ENCODE measurements around the gene ZNF276.
"Not testable (repeated sequence)": the region's sequence is repeated elsewhere in the genome, so short reads cannot be mapped to it uniquely, and the experiment has no call there.

ZNF276 gene

DNA sequence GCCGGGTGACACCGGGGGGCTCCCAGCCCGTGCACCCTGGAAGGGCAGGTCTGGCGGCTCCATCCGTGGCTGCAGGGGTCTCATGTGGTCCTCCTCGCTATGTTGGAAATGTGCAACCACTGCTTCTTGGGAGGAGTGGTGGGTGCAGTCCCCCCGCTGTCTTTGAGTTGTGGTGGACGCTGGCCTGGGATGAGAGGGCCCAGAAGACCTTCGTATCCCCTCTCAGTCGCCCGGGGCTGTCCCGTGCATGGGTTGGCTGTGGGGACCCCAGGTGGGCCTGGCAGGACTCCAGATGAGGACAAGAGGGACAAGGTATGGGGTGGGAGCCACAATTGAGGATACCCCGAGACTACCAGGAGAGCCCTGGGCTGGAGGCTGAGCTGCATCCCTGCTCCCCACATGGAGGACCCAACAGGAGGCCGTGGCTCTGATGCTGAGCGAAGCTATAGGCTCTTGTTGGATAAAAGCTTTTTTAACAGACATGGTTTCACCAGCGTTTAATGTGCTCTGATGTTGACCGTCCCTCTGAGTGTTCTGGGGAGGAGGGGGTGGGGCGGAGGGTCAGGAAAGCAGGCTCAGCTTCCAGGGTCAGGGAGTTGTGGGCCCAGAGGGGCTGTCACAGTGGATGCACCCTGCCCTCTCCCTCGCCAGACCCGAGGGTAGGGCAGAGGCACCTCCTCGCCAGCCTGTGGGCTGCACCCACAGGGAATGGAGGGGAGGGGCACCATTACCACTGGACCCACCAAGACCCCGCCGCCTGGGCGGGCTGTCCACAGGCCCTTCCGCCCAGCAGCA lies 25.3 kb upstream of the ZNF276 start:
- no peak for DNase-seq (ENCODE audit: low read depth)

DNA sequence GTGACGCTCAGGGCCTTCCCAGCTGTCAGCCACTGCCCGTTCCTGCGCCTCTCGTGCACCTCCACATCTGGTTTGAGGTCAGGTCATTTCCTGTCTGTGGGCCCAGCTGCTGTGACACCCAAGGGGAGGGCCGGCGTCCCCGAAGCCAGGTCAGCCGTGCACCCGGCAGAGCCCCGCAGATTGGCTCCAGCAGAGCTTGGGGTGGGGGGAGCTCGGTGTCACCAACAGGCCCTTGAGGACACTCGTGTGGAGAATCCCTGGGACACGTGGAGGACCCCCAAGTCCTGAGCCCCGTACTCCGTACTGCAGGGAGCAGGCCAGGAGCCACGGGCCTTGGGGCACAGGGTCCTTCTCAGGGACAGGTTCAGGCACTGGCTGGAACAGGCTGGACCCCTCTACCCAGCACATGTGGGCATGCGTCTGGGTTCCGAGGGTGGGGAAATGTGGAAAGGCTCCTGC lies 24.6 kb upstream of the ZNF276 start:
- no peak for DNase-seq (ENCODE audit: low read depth)

DNA sequence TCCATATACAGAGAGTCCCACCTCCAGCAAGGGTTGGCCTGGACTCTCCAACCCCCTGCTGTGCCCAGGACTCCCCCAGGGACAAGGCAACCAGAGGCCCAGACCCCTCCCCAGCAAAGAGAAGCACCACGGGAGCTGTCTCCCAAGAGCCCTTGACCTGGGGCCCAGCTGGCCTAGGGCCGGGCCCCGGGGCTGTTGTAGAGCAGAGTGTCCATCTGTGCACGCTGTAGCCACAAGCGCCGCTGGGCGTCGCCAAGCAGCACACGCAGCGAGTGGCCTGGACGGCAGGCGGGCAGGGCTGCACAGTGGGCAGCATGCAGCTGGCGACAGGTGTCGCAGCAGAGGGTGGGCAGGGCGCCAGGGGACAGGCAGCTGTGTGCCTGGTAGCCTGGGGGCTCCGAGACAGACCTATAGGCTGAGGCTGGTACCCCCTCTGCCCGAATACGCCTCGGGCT lies 24.1 kb upstream of the ZNF276 start:
- no peak for DNase-seq (ENCODE audit: low read depth)

DNA sequence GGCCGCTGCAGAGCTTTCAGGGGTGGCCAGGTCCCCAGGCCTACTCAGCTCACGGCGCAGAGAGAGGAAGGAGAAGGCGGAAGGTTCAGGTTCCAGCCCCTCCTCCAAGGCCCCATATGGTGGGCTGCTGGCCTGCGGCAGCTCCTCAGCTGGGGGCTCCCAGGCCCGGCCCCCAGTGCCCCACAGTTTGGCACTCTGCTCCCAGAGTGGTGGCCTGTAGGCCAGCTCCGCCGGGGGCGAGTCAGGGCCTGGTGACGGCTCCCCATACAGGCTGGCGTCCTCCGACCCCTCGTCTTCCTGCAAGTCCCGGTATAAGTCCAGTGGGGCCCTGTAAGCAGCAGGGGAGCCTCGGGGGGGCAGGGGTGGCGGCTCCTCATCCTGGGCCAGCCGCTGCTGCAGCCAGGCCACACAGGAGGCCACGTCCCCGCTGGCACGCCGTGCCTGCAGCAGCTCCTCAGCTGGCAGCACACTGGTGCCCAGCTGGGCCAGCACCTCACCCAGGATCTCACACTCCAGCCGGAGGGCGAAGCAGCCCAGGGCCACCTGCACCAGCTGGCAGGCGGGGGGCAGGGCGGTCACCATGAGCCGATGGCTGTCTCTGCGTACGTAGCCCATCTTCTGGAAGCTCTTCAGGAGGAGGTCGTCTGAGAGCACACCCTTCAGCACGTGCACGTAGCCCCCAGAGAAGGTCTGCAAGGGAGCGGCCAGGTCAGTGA lies 23.6 kb upstream of the ZNF276 start:
- DNase-seq (ENCODE audit: low read depth): no peak

DNA sequence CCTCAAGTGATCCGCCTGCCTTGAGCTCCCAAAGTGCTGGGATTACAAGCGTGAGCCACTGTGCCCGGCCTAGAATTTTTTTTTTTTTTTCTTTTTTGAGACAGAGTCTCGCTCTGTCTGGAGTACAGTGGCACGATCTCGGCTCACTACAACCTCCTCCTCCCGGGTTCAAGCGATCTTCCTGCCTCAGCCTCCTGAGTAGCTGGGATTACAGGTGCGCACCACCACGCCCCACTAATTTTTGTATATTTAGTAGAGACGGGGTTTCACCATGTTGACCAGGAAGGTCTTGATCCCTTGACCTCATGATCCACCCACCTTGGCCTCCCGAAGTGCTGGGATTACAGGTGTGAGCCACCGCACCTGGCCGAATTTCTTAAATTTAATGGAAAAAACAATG lies 22.6 kb upstream of the ZNF276 start:
- DNase-seq (ENCODE audit: low read depth): not testable (repeated sequence)

DNA sequence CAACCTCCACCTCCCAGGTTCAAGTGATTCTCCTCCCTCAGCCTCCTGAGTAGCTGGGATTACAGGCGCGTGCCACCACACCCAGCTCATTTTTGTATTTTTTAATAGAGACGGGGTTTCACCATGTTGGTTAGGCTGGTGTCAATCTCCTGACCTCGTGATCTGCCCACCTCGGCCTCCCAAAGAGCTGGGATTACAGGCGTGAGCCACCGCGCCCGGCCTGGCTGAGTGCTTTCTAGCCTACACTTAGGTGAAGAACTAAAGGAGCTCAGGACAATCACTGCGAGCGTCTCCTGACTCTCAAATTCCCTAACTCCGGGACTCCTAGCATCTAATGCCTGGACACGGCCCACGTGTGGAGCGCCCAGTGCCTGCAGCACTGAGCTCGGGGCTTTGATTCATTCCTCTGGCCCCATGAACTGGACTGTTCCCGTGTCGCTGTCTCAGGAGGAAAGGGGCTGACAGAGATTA lies 21.7 kb upstream of the ZNF276 start:
- DNase-seq (ENCODE audit: low read depth): not testable (repeated sequence)

DNA sequence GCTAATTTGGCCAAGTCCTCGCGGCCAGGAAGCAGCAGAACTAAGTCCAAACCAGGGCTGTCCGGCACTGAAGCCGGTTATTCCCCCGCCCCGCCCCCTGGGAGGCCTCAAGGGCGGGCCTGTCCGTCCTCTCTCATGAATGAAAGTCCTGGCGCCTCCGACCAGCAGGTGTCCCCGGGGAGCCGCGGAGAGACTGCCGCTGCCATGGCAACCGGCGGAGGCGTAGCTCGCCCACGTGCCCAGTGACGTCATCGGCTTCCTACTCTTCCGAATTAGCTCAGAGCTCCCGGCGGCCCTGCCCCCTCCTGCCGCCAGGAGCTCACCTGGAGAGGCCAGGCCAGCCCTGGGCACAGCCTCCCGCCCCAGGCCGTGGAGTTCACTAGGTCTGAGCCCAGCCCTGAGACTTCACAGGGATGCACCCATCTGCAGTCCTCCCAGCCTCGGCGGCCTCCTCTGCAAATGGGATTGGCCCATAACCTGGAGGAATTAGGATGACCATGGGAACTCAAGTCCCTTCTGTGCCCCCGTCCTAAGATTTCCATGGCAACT lies 21.2 kb upstream of the ZNF276 start:
- DNase-seq (ENCODE audit: low read depth): peak; percentile 93

DNA sequence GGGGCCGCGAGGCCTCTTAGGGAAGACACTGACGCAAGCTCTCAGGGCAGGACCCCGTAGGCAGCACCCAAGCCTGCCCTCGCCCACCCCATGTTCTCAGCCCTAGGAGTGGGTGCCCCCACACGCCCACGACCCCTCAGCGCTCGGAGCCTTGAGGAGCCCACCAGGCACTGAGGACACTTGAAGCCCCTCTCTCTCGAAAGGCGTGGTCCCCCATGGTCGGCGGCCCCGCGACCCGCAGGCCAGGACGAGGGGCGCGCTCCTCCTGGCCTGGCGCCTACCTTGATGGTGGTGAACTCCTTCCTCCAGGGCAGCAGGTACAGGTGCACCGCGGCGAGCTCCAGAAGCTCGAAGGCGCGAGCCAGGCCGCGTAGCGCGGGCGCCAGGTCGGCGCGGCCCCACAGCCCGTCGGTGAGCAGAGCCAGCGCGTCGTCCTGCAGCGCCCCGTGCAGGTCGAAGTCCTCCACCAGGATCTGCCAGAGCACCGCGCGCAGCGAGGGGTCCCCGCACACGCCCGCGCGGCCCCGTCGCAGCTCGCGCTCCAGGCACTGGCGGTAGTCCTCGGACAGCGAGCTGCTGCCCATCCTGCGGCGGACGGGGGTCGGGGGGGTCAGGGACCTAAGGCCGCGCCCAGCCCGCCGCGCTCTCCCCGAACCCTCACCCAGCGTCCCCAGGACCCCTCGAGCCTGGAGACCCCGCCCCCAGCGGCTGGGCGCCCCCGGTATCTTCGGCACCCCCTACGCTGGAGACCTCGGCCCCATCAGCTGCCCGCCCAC lies 20.5 kb upstream of the ZNF276 start:
- DNase-seq (ENCODE audit: low read depth): no peak

DNA sequence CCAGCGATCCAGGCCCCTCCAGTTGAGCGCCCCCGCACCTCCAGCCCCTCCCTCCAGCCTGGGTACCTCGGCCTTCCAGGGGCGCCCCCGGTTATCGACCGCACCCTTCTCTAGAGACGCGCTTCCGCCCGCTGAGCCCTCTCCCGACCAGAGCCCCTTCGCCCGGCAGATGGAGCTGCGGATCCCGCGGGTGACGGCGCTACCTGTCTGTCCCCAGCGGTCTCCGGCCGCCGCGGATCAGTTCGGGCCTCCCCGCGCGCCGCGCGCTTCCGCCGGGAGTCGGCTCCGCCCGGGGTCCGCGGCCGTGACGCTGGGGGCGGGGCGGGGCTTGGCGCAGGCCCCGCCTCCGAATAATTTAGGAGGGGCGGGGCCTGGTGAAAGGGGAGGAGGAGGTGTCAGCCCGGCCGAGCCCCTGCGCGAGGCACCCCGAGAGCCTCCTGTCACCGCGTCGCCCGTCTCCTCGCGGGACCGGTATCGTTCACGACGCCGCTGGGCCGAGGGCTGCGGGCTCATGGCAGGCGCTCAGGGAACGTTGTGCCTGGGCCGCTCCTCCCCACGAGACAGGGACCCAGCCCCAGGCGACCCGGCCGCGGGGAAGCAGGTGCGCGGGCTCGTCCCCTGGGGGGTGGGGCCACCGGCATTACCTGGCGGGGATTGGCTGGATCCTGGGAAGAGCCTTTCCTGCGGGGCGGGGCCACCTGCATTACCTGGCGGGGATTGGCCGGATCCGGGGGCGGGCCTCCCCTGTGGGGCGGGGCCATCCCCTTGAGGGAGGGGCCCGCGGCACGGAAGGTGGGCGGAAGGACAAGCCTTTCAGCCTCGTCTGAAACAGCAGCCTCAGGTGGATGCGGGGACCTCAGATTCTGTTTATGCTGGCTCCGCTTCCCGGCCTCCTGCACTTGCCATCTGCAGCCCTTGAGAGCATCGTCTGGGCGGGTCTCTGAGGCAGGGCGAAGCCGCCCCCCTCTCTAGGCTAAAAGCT lies 19.6 kb upstream of the ZNF276 start, which contains the start of gene SPATA2L:
Gene SPATA2L (minus strand): TSS at position 281 of the 982 bp plus-strand sequence. CDS start 473 bp downstream, outside the sequence.
- DNase-seq (ENCODE audit: low read depth): peak; percentile 94

DNA sequence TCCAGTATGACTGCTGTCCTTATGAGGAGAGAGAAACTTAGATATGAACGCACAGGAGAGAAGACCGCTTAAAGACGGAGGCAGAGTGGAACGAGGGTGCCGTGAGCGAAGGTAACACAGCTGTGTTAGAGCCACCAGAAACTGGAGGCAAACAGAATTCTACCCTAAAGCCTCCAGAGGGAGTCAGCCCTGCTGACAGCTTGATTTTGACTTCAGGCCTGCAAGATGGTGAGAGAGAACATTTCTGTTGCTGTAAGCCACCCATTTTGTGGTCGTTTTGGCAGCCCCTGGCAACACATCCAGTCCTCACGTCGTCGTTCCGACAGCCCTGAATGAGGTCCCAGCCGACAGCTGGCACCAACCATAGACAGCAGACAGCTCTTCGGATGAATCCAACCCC lies 17.1 kb upstream of the ZNF276 start:
- no peak for DNase-seq (ENCODE audit: low read depth)

DNA sequence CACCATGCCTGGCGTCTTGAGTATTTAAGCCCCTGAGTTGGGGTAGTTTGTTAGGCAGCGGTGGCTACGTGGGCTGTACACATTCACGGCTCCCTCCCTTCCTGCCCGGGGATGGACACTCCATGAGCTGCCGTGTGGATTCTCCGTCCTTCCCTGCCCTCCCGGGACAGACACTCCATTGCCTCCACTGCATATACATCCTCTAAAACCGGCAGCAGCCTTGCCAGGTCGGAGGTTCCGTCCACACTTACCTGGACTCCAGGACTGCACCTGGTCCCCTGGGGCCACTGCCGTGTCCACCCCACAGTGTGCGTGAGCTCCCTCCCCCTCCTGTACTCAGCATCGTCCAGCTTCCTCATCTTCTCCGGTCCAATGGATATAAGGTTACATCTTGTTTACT lies 16.3 kb upstream of the ZNF276 start:
- DNase-seq (ENCODE audit: low read depth): no peak

DNA sequence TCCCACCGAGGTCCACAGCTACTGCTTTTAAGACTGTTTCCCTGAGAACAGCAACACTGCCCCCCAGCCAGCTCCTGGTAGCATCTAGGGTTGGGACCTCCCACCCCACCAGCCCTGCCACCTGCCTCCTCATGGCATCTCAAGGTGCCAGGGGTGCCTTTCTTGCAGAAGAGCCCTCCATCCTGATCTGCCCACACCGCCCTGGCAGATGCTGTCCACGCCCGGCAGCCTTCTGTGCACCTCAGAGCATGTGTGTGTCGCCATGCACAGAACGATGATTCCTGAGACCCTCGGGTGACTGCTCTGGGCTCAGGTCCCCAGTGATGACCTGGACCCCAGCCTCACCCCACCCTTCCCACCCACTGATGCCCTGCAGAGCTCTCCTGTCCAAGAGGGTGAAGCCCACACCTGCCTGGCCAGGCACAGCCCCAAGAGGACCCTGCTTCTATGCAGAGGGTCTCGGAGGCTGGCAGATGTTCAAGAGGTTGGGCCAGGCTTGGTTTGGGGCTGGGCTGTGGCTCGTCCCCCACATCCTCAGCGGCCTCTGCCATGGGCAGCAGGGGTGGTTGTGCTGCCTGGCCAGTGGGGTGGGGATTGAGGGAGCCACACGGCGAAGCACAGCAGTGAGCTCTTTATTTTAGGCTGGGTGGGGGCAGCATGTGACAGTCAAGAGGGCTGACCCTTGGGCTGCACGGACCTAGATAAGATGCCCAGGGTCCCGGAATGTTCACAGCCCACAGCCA lies 14.6 kb upstream of the ZNF276 start:
- DNase-seq (ENCODE audit: low read depth): no peak

DNA sequence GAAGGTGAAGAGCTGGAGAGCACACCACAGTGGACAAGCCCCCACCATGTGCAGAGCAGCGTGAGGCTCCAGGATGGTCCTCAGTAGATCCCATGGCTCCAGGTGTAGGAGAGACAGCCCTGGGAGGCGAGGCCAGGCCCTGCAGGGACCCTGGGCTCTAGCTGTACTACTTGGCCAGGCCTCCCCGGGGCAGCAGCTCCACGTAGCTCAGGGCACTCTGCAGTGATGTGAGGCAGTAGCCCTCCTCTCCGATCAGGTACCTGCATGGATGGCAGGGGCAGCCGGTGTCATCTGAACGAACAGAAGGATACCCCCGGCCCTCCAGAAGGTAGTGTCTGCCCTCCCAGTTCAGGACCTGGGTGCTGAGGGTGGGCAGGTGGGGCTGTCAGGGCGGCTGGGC lies 13.6 kb upstream of the ZNF276 start:
- DNase-seq (ENCODE audit: low read depth): no peak

DNA sequence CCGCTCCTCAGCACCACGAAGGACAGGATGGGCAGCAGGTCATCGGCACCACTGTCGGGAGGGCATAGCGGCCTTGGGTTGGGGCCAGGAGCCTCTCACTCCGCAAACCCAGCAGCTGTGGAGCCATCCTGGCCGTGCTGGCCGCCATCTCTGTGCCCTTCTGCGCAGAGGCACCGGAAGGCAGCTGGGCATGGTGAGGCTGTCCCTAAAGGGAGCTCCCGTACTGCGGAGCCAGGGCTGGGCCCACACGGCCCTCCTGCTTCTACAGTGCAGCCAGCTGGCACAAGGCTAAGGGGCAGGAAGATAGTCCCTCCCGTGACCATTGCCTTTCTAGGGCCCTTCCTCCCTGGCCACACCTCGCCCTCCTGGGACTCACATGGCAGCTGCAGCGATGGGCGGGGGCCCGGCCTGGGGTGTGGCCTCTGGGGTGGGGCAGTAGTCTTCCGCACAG lies 12.8 kb upstream of the ZNF276 start:
- DNase-seq (ENCODE audit: low read depth): no peak

DNA sequence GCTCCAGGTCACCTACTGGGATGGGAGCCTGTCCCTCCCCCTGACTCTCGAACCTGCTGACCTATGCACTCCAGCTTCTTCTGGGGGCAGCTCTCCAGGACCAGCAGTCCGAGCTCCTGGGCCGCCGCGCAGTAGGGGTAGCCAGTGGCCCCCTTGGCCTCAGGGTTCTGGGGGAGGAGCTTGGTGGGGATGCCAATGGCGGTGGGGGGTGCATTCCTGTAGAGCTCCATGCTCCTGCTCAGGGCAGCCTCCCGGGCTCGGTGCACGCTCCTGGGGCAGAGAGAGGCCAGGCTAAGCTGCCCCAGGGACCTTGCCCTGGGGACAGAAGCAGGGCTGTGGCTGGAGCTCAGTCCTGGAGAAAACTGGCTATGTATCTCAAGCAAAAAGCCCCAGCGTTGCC lies 12.2 kb upstream of the ZNF276 start:
- no peak for DNase-seq (ENCODE audit: low read depth)

DNA sequence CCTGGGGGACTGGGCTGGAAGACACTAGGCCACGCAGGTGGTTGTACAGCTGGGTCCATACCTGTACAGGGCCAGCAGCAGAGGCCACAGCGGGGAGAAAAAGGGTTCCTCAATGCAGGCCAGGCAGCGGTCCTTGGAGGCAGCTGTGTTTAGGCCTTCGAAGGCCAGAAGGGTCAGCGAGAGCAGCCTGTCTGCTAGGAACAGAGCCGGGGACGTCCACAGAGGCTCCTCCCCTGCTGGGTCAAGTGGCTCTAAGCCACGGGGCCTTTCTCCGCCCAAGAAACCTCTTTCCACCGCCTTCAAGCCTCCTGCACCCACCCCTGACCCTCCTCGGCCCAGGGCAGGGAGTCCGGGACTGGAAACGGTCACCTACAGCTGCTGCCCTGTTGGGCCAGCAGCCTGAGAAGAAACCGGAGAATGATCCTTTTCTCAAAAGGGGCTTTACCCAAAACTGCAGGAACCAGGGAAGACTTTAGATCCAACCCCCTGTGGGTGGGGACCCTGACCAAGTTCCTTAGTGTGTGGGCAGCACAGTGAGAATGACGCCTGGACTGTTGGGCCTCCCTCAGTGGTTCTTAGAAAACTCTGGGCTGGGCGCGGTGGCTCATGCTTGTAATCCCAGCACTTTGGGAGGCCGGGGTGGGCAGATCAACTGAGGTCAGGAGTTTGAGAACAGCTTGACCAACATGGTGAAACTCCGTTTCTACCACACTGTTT lies 11.5 kb upstream of the ZNF276 start:
- DNase-seq (ENCODE audit: low read depth): no peak

DNA sequence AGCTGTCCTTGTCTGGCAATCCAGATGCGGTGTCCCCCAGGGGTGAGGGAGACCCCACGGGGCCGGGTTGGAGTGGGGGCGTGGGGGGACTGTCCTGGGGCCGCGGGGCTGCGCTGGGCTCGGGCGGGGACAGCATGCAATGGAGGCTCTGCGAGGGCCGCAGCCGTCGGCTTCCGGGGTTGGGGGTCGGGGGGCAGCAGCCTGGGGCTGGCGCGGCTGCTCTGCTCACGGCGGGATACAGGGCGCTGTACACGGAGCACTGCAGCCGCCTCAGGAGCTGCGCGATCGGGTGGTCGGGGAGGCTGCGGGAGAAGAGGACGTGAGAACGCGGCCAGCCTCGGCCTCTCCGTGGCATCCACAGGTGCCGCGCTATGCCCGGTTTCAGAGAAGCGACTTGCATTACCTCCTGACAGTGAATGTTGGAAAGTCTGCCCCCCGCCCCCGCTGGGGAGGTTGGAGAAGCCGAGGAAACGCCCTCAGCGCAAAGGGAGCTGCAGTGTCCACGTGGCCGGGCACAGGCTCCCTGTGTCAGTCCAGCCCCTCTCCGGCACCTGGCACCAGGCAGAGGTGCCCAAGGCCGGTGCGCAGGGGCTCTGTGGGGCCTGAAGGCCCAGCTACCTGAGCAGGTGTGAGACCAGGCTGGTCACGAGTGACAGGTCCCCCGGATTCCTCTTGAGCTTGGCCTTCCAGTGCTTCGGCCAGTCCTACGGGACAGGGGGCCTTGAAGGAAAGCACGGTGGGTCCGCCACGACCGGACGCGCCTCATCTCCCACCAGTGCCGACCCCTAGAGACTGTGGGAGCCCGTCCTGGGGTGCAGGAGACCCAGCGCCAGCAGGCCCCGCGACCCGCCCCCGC lies 10.4 kb upstream of the ZNF276 start:
- no peak for DNase-seq (ENCODE audit: low read depth)

DNA sequence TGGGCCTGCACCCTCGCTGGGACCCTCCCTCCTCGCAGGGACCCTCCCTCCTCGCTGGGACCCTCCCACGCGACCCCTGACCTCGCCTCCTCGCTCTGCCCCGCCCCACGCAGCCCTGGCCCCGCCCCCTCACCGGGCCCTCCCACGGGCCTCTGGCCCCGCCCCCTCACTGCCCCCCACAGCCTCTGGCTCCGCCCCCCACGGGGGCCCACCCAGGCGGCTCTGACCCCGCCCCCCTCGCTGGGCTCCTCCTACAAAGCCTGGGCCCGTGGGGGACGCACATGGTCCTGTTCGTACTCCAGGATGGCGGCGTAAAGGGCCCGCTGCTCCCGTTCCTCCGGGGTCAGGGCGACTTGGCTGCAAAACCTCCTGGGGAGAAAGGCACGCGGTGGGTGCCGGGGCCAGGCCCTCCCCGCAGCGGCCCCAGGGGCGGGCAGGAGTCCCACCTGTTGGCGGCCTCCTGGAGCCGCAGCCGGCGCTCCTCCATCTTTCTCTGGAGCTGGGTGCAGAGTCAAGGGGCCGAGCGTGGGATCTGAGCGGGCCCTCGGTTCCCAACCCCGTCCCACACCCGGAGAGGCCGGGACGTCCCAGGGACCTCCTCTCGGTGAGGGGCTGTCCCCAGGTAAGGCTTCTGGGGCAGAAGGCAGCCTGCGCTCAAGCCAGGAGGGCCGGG lies 9.6 kb upstream of the ZNF276 start:
- DNase-seq (ENCODE audit: low read depth): peak; percentile 41

Measured in stimulated activated CD8-positive, alpha-beta memory T cell treated with anti-CD3 and anti-CD28 coated beads, Interleukin-15, amount 100 ng/mL, for 1 hour (primary cell).